HL-60 (cell line): ENCODE results near the gene TNIP3.

Experiments used
- POLR2AphosphoS5 ChIP-seq: IDR thresholded peaks from 2 replicates; pipeline ENCODE4 v1.6.1; 2012; ENCODE audit warnings: low read depth
- TF ChIP-seq, protein P1 (sequence below): IDR thresholded peaks from one replicate; pipeline ENCODE4 v1.5.1; 2011; ENCODE audit warnings: low read length, control low read depth, inconsistent platforms; ENCODE audit not compliant: insufficient read depth
- TF ChIP-seq, protein P2 (sequence below): IDR thresholded peaks from 2 replicates; pipeline ENCODE4 v1.6.1; 2012; ENCODE audit warnings: low read depth; ENCODE audit not compliant: insufficient replicate concordance

DNA sequence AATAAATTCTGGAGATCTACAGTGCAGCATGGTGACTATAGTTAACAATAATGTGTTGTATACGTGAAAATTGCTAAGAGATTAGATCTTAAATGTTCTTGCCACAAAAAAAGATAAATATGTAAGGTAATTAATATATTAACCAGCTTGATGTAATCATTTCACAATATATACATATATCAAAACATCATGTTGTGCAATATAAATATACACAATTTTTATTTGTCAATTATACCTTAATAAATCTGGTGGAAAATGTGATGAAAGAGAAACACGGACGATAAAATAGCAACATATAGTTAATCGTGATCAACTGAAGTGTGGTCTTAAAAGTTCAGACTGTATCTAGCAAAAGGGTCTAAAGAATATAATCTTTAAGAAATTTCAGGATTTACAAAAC, 75.3 kb downstream of the TNIP3 start:
- TF ChIP-seq, protein P1, sequence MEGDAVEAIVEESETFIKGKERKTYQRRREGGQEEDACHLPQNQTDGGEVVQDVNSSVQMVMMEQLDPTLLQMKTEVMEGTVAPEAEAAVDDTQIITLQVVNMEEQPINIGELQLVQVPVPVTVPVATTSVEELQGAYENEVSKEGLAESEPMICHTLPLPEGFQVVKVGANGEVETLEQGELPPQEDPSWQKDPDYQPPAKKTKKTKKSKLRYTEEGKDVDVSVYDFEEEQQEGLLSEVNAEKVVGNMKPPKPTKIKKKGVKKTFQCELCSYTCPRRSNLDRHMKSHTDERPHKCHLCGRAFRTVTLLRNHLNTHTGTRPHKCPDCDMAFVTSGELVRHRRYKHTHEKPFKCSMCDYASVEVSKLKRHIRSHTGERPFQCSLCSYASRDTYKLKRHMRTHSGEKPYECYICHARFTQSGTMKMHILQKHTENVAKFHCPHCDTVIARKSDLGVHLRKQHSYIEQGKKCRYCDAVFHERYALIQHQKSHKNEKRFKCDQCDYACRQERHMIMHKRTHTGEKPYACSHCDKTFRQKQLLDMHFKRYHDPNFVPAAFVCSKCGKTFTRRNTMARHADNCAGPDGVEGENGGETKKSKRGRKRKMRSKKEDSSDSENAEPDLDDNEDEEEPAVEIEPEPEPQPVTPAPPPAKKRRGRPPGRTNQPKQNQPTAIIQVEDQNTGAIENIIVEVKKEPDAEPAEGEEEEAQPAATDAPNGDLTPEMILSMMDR: no peak
- no peak for TF ChIP-seq POLR2AphosphoS5
- TF ChIP-seq, protein P2, sequence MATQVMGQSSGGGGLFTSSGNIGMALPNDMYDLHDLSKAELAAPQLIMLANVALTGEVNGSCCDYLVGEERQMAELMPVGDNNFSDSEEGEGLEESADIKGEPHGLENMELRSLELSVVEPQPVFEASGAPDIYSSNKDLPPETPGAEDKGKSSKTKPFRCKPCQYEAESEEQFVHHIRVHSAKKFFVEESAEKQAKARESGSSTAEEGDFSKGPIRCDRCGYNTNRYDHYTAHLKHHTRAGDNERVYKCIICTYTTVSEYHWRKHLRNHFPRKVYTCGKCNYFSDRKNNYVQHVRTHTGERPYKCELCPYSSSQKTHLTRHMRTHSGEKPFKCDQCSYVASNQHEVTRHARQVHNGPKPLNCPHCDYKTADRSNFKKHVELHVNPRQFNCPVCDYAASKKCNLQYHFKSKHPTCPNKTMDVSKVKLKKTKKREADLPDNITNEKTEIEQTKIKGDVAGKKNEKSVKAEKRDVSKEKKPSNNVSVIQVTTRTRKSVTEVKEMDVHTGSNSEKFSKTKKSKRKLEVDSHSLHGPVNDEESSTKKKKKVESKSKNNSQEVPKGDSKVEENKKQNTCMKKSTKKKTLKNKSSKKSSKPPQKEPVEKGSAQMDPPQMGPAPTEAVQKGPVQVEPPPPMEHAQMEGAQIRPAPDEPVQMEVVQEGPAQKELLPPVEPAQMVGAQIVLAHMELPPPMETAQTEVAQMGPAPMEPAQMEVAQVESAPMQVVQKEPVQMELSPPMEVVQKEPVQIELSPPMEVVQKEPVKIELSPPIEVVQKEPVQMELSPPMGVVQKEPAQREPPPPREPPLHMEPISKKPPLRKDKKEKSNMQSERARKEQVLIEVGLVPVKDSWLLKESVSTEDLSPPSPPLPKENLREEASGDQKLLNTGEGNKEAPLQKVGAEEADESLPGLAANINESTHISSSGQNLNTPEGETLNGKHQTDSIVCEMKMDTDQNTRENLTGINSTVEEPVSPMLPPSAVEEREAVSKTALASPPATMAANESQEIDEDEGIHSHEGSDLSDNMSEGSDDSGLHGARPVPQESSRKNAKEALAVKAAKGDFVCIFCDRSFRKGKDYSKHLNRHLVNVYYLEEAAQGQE: no peak
